Ovary (tissue), 9 donors: ENCODE data around the gene RBFOX2. TPM values are rescaled to one million over a fixed set of nuclear protein-coding genes. Genes with fewer than 3 reads are reported as not detected.

Experiments
- DNase-seq, 5 donors: peaks; one replicate each; pipeline ENCODE4 v3.0.0-alpha.2; 2019 to 2020
- H3K27ac ChIP-seq, 2 donors: fragments of 200-600 bp; one replicate each; pipeline versions ENCODE4 v1.5.1 to v1.8.0; 2019 to 2022
- H3K27me3 ChIP-seq: fragments of 200-600 bp; one replicate; pipeline ENCODE4 v1.8.0; 2022
- H3K36me3 ChIP-seq: fragments of 200-600 bp; sonication (generic); one replicate; pipeline ENCODE4 v1.5.1; 2019
- H3K4me1 ChIP-seq: one replicate; pipeline ENCODE4 v1.8.1; 2013; ENCODE audit warnings: mild to moderate bottlenecking, moderate library complexity; ENCODE audit not compliant: insufficient read depth
- H3K4me3 ChIP-seq: fragments of 200-600 bp; sonication (generic); one replicate; pipeline ENCODE4 v1.5.1; 2017
- H3K9me3 ChIP-seq, 2 donors: fragments of 200-600 bp in 1 of 2; sonication (generic) in 1 of 2; one replicate each; pipeline versions ENCODE4 v1.5.1 to v1.8.1; 2013 to 2019; ENCODE audit warnings: mild to moderate bottlenecking in 1 of 2, moderate library complexity in 1 of 2
- CTCF ChIP-seq, 3 donors: fragments of 450-650 bp in 2 of 3; fragments of 200-600 bp in 1 of 3; IDR thresholded peaks; one replicate each; pipeline versions ENCODE4 v1.5.1 to v1.8.0; 2016 to 2022; ENCODE audit warnings: antibody characterized with exemption in 3 of 3, mild to moderate bottlenecking in 1 of 3
- EP300 ChIP-seq: sonication (generic); formaldehyde crosslinking; IDR thresholded peaks from one replicate; pipeline ENCODE4 v1.6.1; 2017; ENCODE audit warnings: antibody characterized with exemption
- POLR2A ChIP-seq: fragments of 450-650 bp; IDR thresholded peaks from one replicate; pipeline ENCODE4 v1.6.1; 2017; ENCODE audit warnings: antibody characterized with exemption, mild to moderate bottlenecking, moderate library complexity
- WGBS, 3 donors: extraction: QIAGEN DNeasy Blood & Tissue Kit in 1 of 3; methylation state at CpG; one replicate each; pipeline versions ENCODE4 v1.1.5 to v1.1.7; 2013 to 2017; 5-methylcytosine and 5-hydroxymethylcytosine counted together
- intact Hi-C, 4 donors: fragments of 100-400 bp; cut with DNase I; formaldehyde crosslinking; loops; one replicate each; pipeline versions ENCODE4 v1.11.0 to v1.15.1; 2022 to 2023
- polyA plus RNA-seq, 2 donors: library from polyadenylated mRNA; stranded (reverse); fragments of 200-250 nt in 1 of 2; fragments of 350-450 nt in 1 of 2; fragmentation: Illumina TruSeq in 1 of 2; extraction: RNeasy Lipid Tissue Mini Kit (QIAGEN cat#74804) in 1 of 2; gene quantifications; one replicate each; pipeline ENCODE4 v1.2.3, GENCODE V29; 2013 to 2014
- total RNA-seq, 7 donors: library from RNA; depleted of rRNA in 2 of 7; stranded (reverse); fragments of >200 nt in 2 of 7; fragmentation: NEBNext Ultra II Directional in 3 of 7; extraction: Animal tissue kit (Norgen Biotek cat#: 25700) in 3 of 7; gene quantifications; one replicate each; pipeline versions ENCODE4 v1.1.0 to v1.2.4, GENCODE V29; 2016 to 2023
- donor health status: DM: no; HTN: no; CAD: no; lungs with moderate emphysema.
- donor health status: DM: no; HTN: no; CAD: no.
- donor health status: Bipolar disorder and iron deficiency.
- donor health status: DM: yes; HTN: yes; CAD: no.
- donor health status: DM: no; HTN: no; CAD: no.
- donor health status: DM: yes; HTN: yes; CAD: no.

The RBFOX2 gene
- total and polyA plus RNA-seq, 9 donors, result 68.7 to 140 (median 128) TPM

DNA sequence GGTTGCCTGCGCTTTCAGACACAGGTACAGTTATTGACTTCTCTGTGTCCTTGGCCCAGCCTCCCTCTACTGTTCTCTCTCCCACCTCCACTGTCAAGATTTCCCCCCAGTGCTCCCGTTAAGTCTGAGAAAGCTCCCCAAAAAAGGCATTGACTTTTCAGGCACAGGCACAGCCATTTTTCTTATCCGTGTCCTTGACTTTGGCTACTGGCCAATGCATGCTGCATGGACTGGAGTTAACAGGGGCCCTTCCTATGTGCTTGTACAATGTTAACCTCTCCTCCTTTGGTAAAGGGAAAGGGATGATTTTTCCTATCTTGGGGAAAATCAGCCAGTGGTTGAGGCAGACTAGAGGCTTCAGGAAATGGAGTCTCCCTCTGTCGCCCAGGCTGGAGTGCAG, 306.7 kb downstream of the RBFOX2 start:
- H3K27ac ChIP-seq, result no peak overlapping the region
- no peaks in the 10 kb centered on the region for H3K36me3 ChIP-seq
- WGBS, 3 donors, result 62 to 63% (median 63%) methylated on average over 4 of the region's 4 CpGs
- H3K4me3 ChIP-seq, result no peak overlapping the region
- no peak for TF ChIP-seq EP300
- TF ChIP-seq CTCF (IDR thresholded peaks at IDR 0.05), result no peak
- TF ChIP-seq POLR2A, result no peak
- intact Hi-C loops, result no loop called here
- DNase-seq, result no peak
- H3K9me3 ChIP-seq, result no peaks in the 10 kb centered on the region
- H3K4me1 ChIP-seq, result no peaks in the 10 kb centered on the region
- no peaks in the 10 kb centered on the region for H3K27me3 ChIP-seq

DNA sequence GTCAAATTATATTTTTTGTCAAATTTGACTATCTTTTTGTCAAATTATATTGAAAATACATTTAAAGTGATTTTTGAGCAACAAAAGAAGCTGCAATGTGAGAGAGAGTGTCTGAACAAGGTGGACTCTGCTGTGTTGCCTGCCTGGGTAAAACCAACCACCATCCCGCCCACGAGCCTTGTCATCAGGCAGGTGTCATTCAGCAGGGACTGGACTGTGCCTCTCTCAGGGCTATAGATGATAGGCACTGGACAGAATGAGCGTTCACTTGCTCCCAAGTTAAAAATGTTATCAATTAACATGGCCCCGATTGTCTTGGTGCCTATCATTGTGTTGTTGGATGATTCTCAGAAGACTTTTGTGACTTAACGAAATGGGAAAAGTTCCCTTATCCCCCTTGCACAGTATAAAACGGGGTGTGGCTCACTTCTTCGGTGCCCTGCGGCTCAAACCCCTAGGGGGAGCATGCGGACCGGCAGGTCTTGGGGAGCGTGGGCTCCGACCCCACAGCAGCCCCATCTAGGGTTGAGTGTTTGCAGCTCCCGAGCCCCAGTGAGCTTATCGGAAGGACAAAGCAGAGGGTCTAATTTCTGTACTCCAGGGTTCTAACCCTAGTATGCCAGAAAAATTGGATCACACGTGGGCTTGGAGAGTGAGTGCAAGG, 309.3 kb downstream of the RBFOX2 start:
- Histone ChIP-seq H3K27ac (no peak overlapping the region), H3K27me3 (no peaks in the 10 kb centered on the region), H3K9me3 (no peaks in the 10 kb centered on the region), H3K4me3 (no peak overlapping the region), H3K36me3 (no peaks in the 10 kb centered on the region), H3K4me1 (no peaks in the 10 kb centered on the region)
- DNase-seq, result no peak
- TF ChIP-seq CTCF (IDR thresholded peaks at IDR 0.05) (no peak), EP300 (no peak), POLR2A (no peak)
- WGBS, 3 donors, result 85 to 88% (median 87%) methylated on average over 14 to 15 of the region's 15 CpGs
- intact Hi-C loops, result no loop called here

- 64 to 78% (median 68%) methylated on average over 3 of the region's 3 CpGs for WGBS, 3 donors
- Histone ChIP-seq H3K27me3 (no peaks in the 10 kb centered on the region), H3K4me3 (no peak within 1 kb of the TSS), H3K36me3 (no peaks in the 10 kb centered on the region), H3K4me1 (no peaks in the 10 kb centered on the region), H3K9me3 (no peaks in the 10 kb centered on the region), H3K27ac (no peak within 1 kb of the TSS)
- DNase-seq, result no peak
- intact Hi-C loops, result no loop called here
- TF ChIP-seq EP300 (no peak), CTCF (IDR thresholded peaks at IDR 0.05) (no peak), POLR2A (no peak)
These were observed 311.1 kb downstream of the RBFOX2 start, which contains the start of gene APOL5 for GRCh38 chr22:35717572-35717971. Gene APOL5 (plus strand): TSS chr22:35717872. CDS start chr22:35717872, 0 bp downstream.

DNA sequence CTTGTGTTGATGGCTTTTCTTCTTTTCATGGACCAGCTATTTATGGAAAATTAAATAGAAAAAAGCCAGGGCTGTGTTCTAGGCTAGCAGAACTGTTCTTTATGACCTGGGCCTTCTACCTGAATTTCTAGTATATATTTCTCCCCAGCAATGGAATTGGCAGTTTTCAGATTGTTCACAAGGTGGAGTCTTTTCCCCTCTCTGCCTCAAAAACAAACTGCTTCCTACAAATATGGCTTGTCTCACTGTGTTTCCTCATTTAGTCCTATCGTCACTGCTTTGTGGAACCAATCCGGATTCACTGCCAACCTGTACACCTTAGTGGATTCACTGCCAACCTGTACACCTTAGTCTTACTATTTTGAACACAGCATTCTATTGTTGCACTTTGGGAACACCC, 316.0 kb downstream of the RBFOX2 start:
- H3K27me3 ChIP-seq, result no peaks in the 10 kb centered on the region
- no peak overlapping the region for H3K4me3 ChIP-seq
- no peak overlapping the region for H3K27ac ChIP-seq
- H3K9me3 ChIP-seq, result no peaks in the 10 kb centered on the region
- H3K4me1 ChIP-seq, result no peaks in the 10 kb centered on the region
- intact Hi-C loops, result no loop called here
- H3K36me3 ChIP-seq, result no peaks in the 10 kb centered on the region
- no peak for DNase-seq
- 87 to 93% (median 92%) methylated on average over 2 of the region's 2 CpGs for WGBS, 3 donors
- TF ChIP-seq CTCF (IDR thresholded peaks at IDR 0.05) (no peak), EP300 (no peak), POLR2A (no peak)
